Panc1 (cell line): ENCODE measurements around the gene GRAMD1C. TPM values are rescaled to one million over a fixed set of nuclear protein-coding genes. Genes with fewer than 3 reads are reported as not detected.
"Not testable (repeated sequence)": the region's sequence is repeated elsewhere in the genome, so short reads cannot be mapped to it uniquely, and the experiment has no call there.

ENCODE experiments used
- ATAC-seq: fragments of 200-7000 bp; cut with Tn5 transposase; 2 replicates; pipeline ENCODE4 v1.9.1; 2020; ENCODE audit warnings: mild to moderate bottlenecking, moderate library complexity
- BruUV-seq: library from RNA; stranded (reverse); fragments of 400-500 nt; replicated peaks from 2 replicates; lab custom pipeline; 2021; lab: Mats Ljungman, UMichigan
- CTCF ChIA-PET: fragments of 300-600 bp; sonication (Branson Sonifier 250); formaldehyde crosslinking; loops from one replicate; lab custom pipeline; 2022; ENCODE audit warnings: antibody characterized with exemption; lab: Charles Lee
- POLR2A ChIA-PET: fragments of 300-600 bp; sonication (Branson Sonifier 250); formaldehyde crosslinking; loops from one replicate; lab custom pipeline; 2022; ENCODE audit warnings: antibody characterized with exemption; lab: Charles Lee
- DNase-seq: peaks from one replicate; pipeline ENCODE4 v3.0.0-alpha.2; 2010; ENCODE audit warnings: low read depth, low spot score
- H3K27ac ChIP-seq: 2 replicates; pipeline ENCODE4 v1.5.1; 2011; ENCODE audit warnings: mild to moderate bottlenecking, low read length, inconsistent platforms
- H3K27me3 ChIP-seq: fragments of 200-500 bp; sonication (Bioruptor generic); 2 replicates; pipeline ENCODE4 v1.6.0; 2014; ENCODE audit warnings: low read length, inconsistent platforms; ENCODE audit not compliant: control insufficient read depth, insufficient read depth
- H3K36me3 ChIP-seq: fragments of 200-500 bp; sonication (Bioruptor generic); 2 replicates; pipeline ENCODE4 v1.5.1; 2014; ENCODE audit warnings: inconsistent platforms, mild to moderate bottlenecking, low read length, moderate library complexity; ENCODE audit not compliant: control insufficient read depth, insufficient read depth
- H3K4me1 ChIP-seq: 2 replicates; pipeline ENCODE4 v1.5.1; 2011; ENCODE audit warnings: inconsistent platforms, mild to moderate bottlenecking, low read length, moderate library complexity; ENCODE audit not compliant: control insufficient read depth, insufficient read depth
- H3K4me3 ChIP-seq, 2 experiments: 2 replicates each; pipeline ENCODE4 v1.5.1; 2011 to 2012; ENCODE audit warnings: low read depth in 2 of 2, low read length in 2 of 2, mild to moderate bottlenecking in 2 of 2, inconsistent platforms in 1 of 2, moderate library complexity in 1 of 2
- H3K9me3 ChIP-seq: fragments of 200-500 bp; sonication (Bioruptor generic); 2 replicates; pipeline ENCODE4 v1.5.1; 2014; ENCODE audit warnings: low read depth, mild to moderate bottlenecking, inconsistent platforms, low read length, moderate library complexity; ENCODE audit not compliant: control insufficient read depth, insufficient read depth
- CTCF ChIP-seq: fragments of 450-650 bp; IDR thresholded peaks from 2 replicates; pipeline ENCODE4 v1.5.1; 2017; ENCODE audit warnings: mild to moderate bottlenecking
- POLR2AphosphoS5 ChIP-seq: IDR thresholded peaks from 2 replicates; pipeline ENCODE4 v1.6.1; 2012; ENCODE audit warnings: mild to moderate bottlenecking, low read depth, low read length, moderate library complexity
- REST ChIP-seq, 2 experiments: IDR thresholded peaks; 2 replicates each; pipeline ENCODE4 v1.6.1; 2011 to 2012; ENCODE audit warnings: low read depth in 2 of 2, control low read depth in 1 of 2, low read length in 1 of 2, mild to moderate bottlenecking in 1 of 2, moderate library complexity in 1 of 2; ENCODE audit not compliant: insufficient read depth in 1 of 2
- SIN3A ChIP-seq: IDR thresholded peaks from 2 replicates; pipeline ENCODE4 v1.6.1; 2012; ENCODE audit warnings: low read depth, mild to moderate bottlenecking, low read length, moderate library complexity, borderline replicate concordance; ENCODE audit not compliant: insufficient read depth
- TCF7L2 ChIP-seq: IDR thresholded peaks from 2 replicates; pipeline ENCODE4 v1.6.1; 2011; ENCODE audit warnings: mild to moderate bottlenecking, low read depth, low read length, inconsistent platforms
- in situ Hi-C: cut with HindIII; loops from 2 replicates; pipeline ENCODE4 v1.10.0; 2016; ENCODE audit warnings: low sequenced_read_pairs, low pct_unique_long_range_greater_than_20kb
- intact Hi-C: fragments of 100-400 bp; cut with micrococcal nuclease; formaldehyde crosslinking; loops from one replicate; pipeline ENCODE4 v1.10.0; 2022; ENCODE audit not compliant: unreplicated experiment
- total RNA-seq: library from RNA; stranded (reverse); gene quantifications from one replicate; pipeline ENCODE4 v1.2.1, GENCODE V29; 2021; ENCODE audit not compliant: unreplicated experiment

The GRAMD1C gene
- total RNA-seq, 1 experiment from 2014 or later = 3.9 TPM

- in situ Hi-C loops = no loop called here
- ChIA-PET POLR2A (interaction anchor here (0.6 kb wide), 1 partner anchor 66 kb away, joined by 9 read pairs; no protein-coding TSS in a partner anchor), CTCF (no interaction called here)
- no peaks in the 10 kb centered on the region for H3K27me3 ChIP-seq
- H3K27ac ChIP-seq = no peak overlapping the region
- no peaks in the 10 kb centered on the region for H3K9me3 ChIP-seq
- DNase-seq (no peak), ATAC-seq (no peak)
- no peaks in the 10 kb centered on the region for H3K4me1 ChIP-seq
- no peak overlapping the region for H3K4me3 ChIP-seq
- intact Hi-C loops = loop anchor here (10.0 kb wide), 1 partner anchor 208 kb away; the partner anchor contains the start of genes CCDC191 and QTRT2
- H3K36me3 ChIP-seq = no peaks in the 10 kb centered on the region
- no peak for TF ChIP-seq CTCF
- no peak for TF ChIP-seq REST (IDR thresholded peaks at IDR 0.05; ENCODE audit: insufficient read depth in 1 of 2, low read depth in 2 of 2, low read length in 1 of 2)
- TF ChIP-seq POLR2AphosphoS5 = no peak
- TF ChIP-seq TCF7L2 = no peak
- TF ChIP-seq SIN3A = no peak
- no TSS peak for BruUV-seq
These were observed 8.7 kb downstream of the GRAMD1C start for GRCh38 chr3:113847247-113847646.

GRCh38 chr3:113847664-113848461 is 9.3 kb downstream of the GRAMD1C start:
- CTCF ChIA-PET = no interaction called here
- H3K4me3 ChIP-seq = no peak overlapping the region
- in situ Hi-C loops = no loop called here
- no peak for DNase-seq
- H3K27me3 ChIP-seq = no peaks in the 10 kb centered on the region
- no peak for ATAC-seq
- POLR2A ChIA-PET = no interaction called here
- no TSS peak for BruUV-seq
- H3K9me3 ChIP-seq = no peaks in the 10 kb centered on the region
- no peak overlapping the region for H3K27ac ChIP-seq
- H3K4me1 ChIP-seq = no peaks in the 10 kb centered on the region
- intact Hi-C loops = loop anchor here (10.0 kb wide), 1 partner anchor 207 kb away; the partner anchor contains the start of genes CCDC191 and QTRT2
- H3K36me3 ChIP-seq = no peaks in the 10 kb centered on the region
- no peak for TF ChIP-seq SIN3A
- TF ChIP-seq POLR2AphosphoS5 = no peak
- no peak for TF ChIP-seq REST (IDR thresholded peaks at IDR 0.05; ENCODE audit: insufficient read depth in 1 of 2, low read depth in 2 of 2, low read length in 1 of 2)
- TF ChIP-seq TCF7L2 = no peak
- no peak for TF ChIP-seq CTCF

- BruUV-seq, DNase-seq, ATAC-seq, H3K4me1 ChIP-seq, in situ Hi-C loops, H3K36me3 ChIP-seq, H3K4me3 ChIP-seq, POLR2A ChIA-PET, H3K27ac ChIP-seq, H3K9me3 ChIP-seq, H3K27me3 ChIP-seq: not testable (repeated sequence)
- CTCF ChIA-PET = interaction anchor here (0.6 kb wide), 1 partner anchor 10 kb away, joined by 3 read pairs; the partner anchor contains the start of gene GRAMD1C
- intact Hi-C loops = loop anchor here (10.0 kb wide), 1 partner anchor 206 kb away; the partner anchor contains the start of genes CCDC191 and QTRT2
These were observed 10.5 kb downstream of the GRAMD1C start for GRCh38 chr3:113849071-113849470.
